Activated CD8-positive, alpha-beta memory T cell treated with anti-CD3 and anti-CD28 coated beads, Interleukin-2, amount 50 U/mL, for 1 hour (primary cell): ENCODE results near the gene NEUROD1.
A peak's percentile ranks its signal among the peaks of the same experiment; 100 is the strongest.
"Not testable (repeated sequence)": the region's sequence is repeated elsewhere in the genome, so short reads cannot be mapped to it uniquely, and the experiment has no call there.

Source experiments
- DNase-seq: peaks from one replicate; pipeline ENCODE4 v3.0.0-alpha.2; 2020; ENCODE audit errors: extremely low read depth

The NEUROD1 gene

GRCh38 chr2:181680055-181680936 lies at the start of gene NEUROD1:
NEUROD1 (minus strand) TSS chr2:181680517; CDS start chr2:181678860, 1,657 bp downstream.
- no peak for DNase-seq

DNA sequence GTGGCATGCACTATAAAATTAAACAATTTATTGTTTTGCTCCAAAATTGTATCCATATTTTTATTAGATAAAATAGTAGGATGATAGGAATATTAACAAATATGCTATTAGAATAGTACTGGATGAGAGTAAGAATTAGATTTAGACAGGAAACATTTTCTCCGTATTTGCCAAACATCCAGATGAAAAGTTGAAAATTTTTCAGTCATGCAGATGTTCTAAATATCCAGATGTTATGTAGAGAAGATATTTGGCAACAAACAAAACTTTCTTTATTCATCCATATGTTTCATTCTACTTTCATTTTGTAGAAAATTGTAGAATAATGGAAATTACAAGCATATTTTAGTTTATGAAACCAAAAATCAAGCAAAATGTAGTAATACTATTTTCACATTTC lies 45.2 kb upstream of the NEUROD1 start:
- no peak for DNase-seq

DNA sequence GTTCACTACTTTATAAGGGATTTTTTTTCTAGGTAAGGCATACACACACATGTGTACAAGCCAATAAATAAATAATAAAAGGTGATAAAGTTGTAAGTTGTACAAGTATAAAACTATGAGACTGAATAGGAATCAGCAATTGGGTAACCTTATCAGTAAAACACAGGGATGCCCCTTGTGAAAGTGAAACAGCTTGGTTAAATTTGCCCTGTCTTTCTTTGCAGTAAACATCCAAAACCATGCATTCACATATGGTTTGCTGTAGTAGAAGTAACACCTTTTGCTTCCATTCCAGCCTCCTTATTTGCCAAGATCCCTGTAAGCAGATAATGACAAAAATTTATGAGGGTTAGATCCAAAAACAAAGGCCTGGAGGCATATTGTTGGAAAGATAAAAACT lies 44.3 kb upstream of the NEUROD1 start:
- no peak for DNase-seq

DNA sequence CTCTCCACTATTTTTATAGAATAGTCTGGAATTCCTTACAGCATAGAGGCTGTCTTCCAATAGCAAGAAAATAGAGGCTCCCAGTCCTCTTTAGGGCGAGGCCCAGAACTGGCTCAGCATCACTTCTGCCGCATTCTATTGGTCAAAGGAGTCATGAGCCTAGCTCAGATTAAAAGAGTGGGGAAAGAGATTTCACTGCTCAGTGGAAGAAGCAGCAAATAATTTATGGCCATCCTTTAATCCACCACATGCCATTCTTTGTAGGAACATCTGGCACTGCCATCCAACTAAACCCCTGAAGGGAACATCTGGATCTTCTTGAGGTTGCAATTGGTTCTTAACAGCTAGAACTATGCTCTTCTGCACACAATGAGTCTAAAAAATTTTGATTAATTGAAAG lies 43.4 kb upstream of the NEUROD1 start:
- DNase-seq = no peak

DNA sequence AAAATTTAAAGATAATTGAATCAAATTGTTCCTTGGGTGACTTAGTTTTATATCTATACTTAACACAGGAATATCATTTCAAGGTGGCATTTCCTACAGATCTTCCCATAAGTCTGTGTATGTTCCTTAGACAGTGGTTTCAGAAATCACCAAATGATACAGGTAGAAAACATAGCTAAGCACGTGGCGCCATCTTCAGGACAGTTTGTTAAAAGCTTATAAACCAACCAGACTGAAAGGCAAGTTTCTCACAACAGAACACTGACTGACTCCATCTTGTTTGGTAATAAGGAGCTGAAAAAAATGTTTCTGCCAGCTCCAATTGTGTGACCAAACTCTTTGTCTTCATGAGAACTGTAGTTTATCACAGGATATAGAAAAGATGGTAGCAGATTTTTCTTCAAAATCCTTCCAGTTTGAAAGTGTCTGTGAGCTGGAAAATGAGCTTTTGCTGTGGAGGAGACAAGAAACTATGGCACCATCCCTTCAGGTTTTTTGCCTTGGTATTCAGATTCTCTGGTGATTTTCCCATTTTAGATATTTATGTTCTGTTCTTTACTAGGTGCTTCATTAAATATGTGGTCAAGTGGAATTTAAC lies 34.8 kb upstream of the NEUROD1 start:
- peak; percentile 32 for DNase-seq

DNA sequence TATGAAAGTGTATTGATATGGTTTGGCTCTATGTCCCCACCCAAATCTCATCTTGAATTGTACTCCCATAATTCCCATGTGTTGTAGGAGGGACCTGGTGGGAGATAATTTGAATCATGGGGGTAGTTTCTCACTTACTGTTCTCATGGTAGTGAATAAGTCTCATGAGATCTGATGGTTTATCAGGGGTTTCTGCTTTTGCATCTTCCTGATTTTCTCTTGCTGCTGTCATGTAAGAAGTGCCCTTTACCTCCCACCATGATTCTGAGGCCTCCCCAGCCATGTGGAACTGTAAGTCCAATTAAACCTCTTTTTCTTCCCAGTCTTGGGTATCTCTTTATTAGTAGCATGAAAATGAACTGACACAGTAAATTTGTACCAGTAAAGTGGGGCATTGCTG lies 30.7 kb upstream of the NEUROD1 start:
- not testable (repeated sequence) for DNase-seq

DNA sequence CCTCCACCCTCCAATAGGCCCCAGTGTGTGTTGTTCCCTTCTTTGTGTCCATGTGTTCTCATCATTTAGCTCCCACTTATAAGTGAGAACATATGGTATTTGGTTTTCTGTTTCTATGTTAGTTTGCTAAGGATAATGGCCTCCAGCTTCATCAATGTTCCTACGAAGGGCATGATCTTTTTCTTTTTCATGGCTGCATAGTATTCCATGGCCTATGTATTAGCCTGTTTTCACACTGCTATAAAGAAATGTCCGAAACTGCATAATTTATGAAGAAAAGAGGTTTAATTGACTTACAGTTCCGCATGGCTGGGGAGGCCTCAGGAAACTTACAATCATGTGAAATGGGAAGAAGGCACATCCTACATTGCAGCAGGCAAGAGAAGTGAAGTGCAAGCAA lies 22.2 kb upstream of the NEUROD1 start:
- not testable (repeated sequence) for DNase-seq

DNA sequence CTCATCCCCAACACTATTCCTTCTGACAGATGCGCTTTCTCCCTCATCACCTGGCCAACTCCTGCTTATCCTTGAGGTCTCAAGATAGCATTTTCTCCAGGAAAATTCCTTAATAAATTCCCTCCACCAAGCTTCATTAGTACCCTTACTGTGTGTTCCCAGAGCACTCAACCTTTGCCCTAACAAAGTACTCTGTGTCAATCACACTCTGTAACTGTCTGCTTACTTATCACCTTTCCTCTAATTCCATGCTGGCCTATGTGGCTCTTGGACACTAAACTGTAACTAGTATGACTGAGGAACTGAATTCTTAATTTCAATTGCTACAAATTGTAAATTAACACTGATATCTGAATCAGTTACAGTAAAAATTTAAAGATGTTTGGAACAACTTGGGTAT lies 17.9 kb upstream of the NEUROD1 start:
- DNase-seq = no peak

GRCh38 chr2:181697571-181697970 lies 17.3 kb upstream of the NEUROD1 start:
- no peak for DNase-seq

- no peak for DNase-seq
These were observed 16.8 kb upstream of the NEUROD1 start for GRCh38 chr2:181697126-181697525.

- no peak for DNase-seq
These were observed 14.0 kb upstream of the NEUROD1 start for GRCh38 chr2:181694271-181694670.

- DNase-seq = no peak
These were observed 10.5 kb upstream of the NEUROD1 start for GRCh38 chr2:181690860-181691259.

- no peak for DNase-seq
These were observed 6.4 kb upstream of the NEUROD1 start for GRCh38 chr2:181686576-181687185.

DNA sequence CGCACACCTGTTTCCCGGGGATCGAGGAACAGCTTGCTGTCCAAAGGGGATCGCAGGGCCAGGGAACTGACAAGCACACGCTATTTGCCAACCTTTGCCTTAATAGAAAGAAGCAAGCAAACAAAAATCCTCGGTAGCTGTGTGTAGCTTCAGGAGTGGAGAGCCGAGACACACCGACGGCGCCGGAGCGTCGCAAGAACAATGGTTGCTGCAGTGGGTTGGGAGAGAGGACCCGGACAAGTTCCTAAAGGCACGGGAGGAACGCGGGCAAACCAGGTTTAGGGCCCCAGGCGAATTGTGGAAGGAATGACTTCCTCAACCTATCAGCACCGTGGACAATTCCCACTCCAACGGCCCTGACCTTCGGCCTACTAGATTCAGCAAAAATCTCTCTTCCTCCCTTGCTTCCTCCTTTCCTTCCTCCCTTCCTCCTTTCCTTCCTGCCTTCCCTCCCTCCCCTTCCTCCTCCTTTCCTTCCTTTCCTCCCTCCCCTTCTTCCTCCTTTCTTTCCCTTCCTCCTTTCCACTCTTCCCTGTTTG lies 4.9 kb upstream of the NEUROD1 start:
- no peak for DNase-seq

DNA sequence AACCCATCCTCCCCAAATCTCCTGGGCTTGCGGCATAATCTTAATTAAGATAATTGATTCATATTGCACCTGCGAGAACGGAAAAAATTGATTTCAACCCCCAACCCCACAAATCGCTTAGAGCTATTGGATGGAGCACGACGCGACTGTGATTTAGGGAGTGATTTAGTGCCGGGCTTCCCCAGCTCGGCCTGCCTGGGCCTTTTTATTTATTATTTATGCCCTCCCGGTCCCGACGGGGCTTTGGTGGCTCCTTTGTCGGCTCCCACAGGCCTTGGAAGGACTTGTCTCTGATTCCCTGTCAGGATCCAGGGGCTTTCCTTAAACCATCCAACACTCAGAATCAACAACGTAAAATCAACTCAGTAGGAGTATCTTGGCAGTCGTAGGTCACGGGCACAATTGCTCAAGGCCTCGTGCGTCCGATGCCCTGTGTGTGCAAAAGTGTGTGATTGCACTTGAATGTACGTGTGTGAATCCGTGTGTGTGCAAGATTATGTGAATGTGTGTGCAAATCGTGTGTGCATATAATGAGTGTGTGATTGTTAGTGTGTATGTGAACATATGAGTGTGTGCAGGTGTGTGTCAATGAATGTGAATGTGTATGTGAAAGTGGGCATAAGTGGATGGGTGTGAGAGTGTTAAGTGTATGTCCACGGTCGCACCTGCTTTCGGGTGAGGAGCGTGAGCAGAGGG lies 4.3 kb upstream of the NEUROD1 start:
- DNase-seq = no peak

DNA sequence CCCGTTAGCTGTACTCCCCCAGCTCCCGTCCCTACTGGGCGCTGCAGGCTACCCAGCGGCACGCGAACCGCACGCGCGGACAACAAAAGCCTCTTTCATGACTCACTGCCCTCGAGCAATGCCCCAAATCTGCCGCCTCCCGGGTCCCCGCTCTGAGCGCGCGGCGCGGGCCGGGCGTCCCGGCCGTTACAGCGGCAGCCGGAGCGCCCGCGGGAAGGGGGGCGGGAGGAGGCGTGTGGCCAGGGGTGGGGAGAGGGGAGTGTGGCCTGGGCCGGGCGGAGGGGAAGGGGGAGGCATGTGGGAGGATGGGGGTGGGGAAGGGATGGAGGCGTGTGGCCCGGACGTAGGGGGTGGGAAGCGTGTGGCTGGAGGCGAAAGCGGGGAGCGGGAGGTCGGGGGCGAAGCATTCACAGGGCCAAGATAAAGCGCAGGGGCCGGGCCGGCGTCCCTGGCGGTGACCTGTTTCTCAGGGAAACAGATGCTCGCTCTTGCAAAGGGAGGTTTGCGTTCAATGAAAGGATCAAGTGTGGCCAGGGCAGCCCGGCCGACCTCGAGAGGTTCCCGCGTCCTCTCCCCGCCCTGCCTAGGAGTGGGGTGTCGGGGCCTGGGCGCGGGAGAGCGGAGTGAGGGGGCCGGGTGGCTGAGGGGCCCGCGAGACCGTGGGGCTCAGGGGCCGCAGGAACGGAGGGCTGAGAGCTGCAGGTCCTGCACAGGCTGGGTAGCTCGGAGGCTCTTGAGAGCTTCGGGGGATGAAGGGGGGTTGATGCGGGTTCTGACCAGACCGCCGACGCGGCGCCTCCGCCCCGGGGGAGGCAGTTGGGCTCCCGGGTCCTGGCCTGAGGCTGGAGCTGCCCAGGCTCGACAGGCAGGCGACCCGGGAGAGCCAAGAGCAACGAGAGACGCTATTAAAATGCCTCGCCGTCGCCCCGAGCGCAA lies 3.5 kb upstream of the NEUROD1 start:
- DNase-seq = no peak

- no peak for DNase-seq
These were observed 2.6 kb upstream of the NEUROD1 start for GRCh38 chr2:181682795-181683517.

DNA sequence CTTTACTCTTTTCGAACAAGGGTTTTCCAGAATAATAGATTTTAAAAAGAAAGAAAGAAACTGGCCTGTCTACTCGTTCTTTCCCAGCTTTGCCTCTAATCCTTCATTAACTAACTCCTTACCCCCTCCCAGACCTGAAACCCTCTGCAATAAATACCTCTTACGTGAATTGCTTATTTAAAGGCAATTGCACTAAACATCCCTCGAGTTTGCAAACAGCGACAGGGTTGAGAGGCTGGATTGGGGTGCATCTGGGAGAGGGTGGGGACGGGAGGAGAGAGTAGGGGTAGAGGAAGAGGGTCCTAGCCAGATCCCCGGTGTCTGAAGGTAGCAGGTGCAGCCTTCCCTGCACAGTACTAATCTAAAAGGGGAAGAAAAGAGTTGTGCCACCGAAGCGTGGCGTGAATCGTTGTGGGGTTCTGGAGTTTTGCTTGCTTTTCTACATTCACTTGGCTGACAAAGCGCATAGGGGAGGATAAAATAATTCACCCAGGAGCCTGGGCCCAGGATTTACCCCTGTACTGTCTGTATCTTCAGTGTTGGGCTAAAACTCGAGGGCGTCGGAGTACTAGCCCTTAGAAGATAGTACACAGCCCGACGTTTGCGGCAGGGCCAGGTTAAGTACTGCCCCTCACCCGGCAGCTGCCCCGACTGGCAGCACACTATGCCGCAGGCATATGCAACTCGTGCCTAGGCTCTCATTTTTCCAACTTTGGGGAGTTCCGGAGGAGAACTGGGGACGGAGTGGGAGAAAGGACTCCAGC lies 1.9 kb upstream of the NEUROD1 start:
- no peak for DNase-seq
